WTC11 (cell line): Measurements from ENCODE around the gene ZNF574. TPM values are rescaled to one million over a fixed set of nuclear protein-coding genes. Genes with fewer than 3 reads are reported as not detected.

ENCODE experiments used
- ATAC-seq: fragments of 200-7000 bp; cut with Tn5 transposase; 2 replicates; pipeline ENCODE4 v1.10.0; 2021; ENCODE audit warnings: mild to moderate bottlenecking, moderate library complexity
- CTCF ChIA-PET: fragments of 300-600 bp; sonication (Branson Sonifier 250); formaldehyde crosslinking; loops from one replicate; lab custom pipeline; 2021; ENCODE audit warnings: antibody characterized with exemption; lab: Charles Lee
- POLR2A ChIA-PET: fragments of 350-600 bp; sonication (Branson Sonifier 250); formaldehyde crosslinking; loops from one replicate; lab custom pipeline; 2021; ENCODE audit warnings: antibody characterized with exemption; lab: Charles Lee
- DNase-seq: peaks from one replicate; pipeline ENCODE4 v3.0.0; 2021; ENCODE audit warnings: low spot score
- H3K27ac Mint-ChIP-seq: 2 replicates; pipeline ENCODE4 v1.8.0; 2021; ENCODE audit warnings: mixed read lengths
- H3K27me3 Mint-ChIP-seq: 2 replicates; pipeline ENCODE4 v1.8.0; 2021; ENCODE audit warnings: low read depth, mild to moderate bottlenecking, moderate library complexity, mixed read lengths
- H3K36me3 Mint-ChIP-seq: 2 replicates; pipeline ENCODE4 v1.8.0; 2021; ENCODE audit warnings: mixed read lengths
- H3K4me1 Mint-ChIP-seq: 2 replicates; pipeline ENCODE4 v1.8.0; 2022; ENCODE audit warnings: mixed read lengths
- H3K4me3 Mint-ChIP-seq: 2 replicates; pipeline ENCODE4 v1.8.0; 2021; ENCODE audit warnings: mild to moderate bottlenecking, moderate library complexity, mixed read lengths
- H3K9me3 Mint-ChIP-seq: 2 replicates; pipeline ENCODE4 v1.8.0; 2021; ENCODE audit warnings: mixed read lengths
- AR ChIP-seq: fragments of 250-450 bp; sonication (Bioruptor Pico); IDR thresholded peaks from 2 replicates; pipeline ENCODE4 v1.9.0; 2021; ENCODE audit warnings: mild to moderate bottlenecking
- ELF4 ChIP-seq: sonication (generic); formaldehyde crosslinking; IDR thresholded peaks from 2 replicates; pipeline ENCODE4 v1.8.1; 2022; ENCODE audit warnings: low read depth, mild to moderate bottlenecking, moderate library complexity, missing genetic modification reagents
- FOXJ3 ChIP-seq: sonication (generic); formaldehyde crosslinking; IDR thresholded peaks from 2 replicates; pipeline ENCODE4 v1.9.0; 2021; ENCODE audit warnings: missing genetic modification reagents, mild to moderate bottlenecking, borderline replicate concordance
- GABPB1 ChIP-seq: sonication (generic); formaldehyde crosslinking; IDR thresholded peaks from 2 replicates; pipeline ENCODE4 v1.8.1; 2023; ENCODE audit warnings: mild to moderate bottlenecking, missing genetic modification reagents
- HMGXB4 ChIP-seq: sonication (generic); formaldehyde crosslinking; IDR thresholded peaks from 2 replicates; pipeline ENCODE4 v1.8.1; 2023; ENCODE audit warnings: mild to moderate bottlenecking, moderate library complexity, missing genetic modification reagents
- JAZF1 ChIP-seq: fragments of 250-450 bp; sonication (Bioruptor Pico); IDR thresholded peaks from 2 replicates; pipeline ENCODE4 v1.9.0; 2021; ENCODE audit warnings: moderate library complexity, mild to moderate bottlenecking, inconsistent platforms
- NFYB ChIP-seq: sonication (generic); formaldehyde crosslinking; conservative IDR thresholded peaks from 2 replicates; pipeline ENCODE4 v1.8.0; 2022; ENCODE audit warnings: low read depth, missing genetic modification reagents
- NR3C1 ChIP-seq: sonication (generic); formaldehyde crosslinking; conservative IDR thresholded peaks from 2 replicates; pipeline ENCODE4 v1.8.1; 2023; ENCODE audit warnings: low read depth, mild to moderate bottlenecking, missing genetic modification reagents
- SP1 ChIP-seq: sonication (generic); formaldehyde crosslinking; conservative IDR thresholded peaks from 2 replicates; pipeline ENCODE4 v1.8.1; 2022; ENCODE audit warnings: missing genetic modification reagents
- TEAD4 ChIP-seq: sonication (generic); formaldehyde crosslinking; IDR thresholded peaks from 2 replicates; pipeline ENCODE4 v1.8.0; 2022; ENCODE audit warnings: mild to moderate bottlenecking, missing genetic modification reagents
- ZBTB21 ChIP-seq: sonication (generic); formaldehyde crosslinking; IDR thresholded peaks from 2 replicates; pipeline ENCODE4 v1.8.1; 2023; ENCODE audit warnings: mild to moderate bottlenecking, missing genetic modification reagents, borderline replicate concordance
- ZNF232 ChIP-seq: sonication (generic); formaldehyde crosslinking; IDR thresholded peaks from 2 replicates; pipeline ENCODE4 v1.8.0; 2022; ENCODE audit warnings: mild to moderate bottlenecking, missing genetic modification reagents
- ZNF263 ChIP-seq: sonication (generic); formaldehyde crosslinking; IDR thresholded peaks from 2 replicates; pipeline ENCODE4 v1.8.1; 2022; ENCODE audit warnings: low read depth, mild to moderate bottlenecking, moderate library complexity, missing genetic modification reagents
- ZNF671 ChIP-seq: fragments of 250-450 bp; sonication (Bioruptor Pico); IDR thresholded peaks from 2 replicates; pipeline ENCODE4 v1.8.0; 2021; ENCODE audit warnings: mild to moderate bottlenecking
- ZSCAN18 ChIP-seq: fragments of 250-450 bp; sonication (Bioruptor Pico); IDR thresholded peaks from 2 replicates; pipeline ENCODE4 v2.1.2; 2022; ENCODE audit warnings: mild to moderate bottlenecking, moderate library complexity
- total RNA-seq: library from RNA; stranded (reverse); gene quantifications from 3 replicates; pipeline ENCODE4 v1.2.3, GENCODE V29; 2021
- TF ChIP-seq, protein P1 (sequence below): sonication (generic); formaldehyde crosslinking; IDR thresholded peaks from 2 replicates; pipeline ENCODE4 v1.8.0; 2023; ENCODE audit warnings: mild to moderate bottlenecking, missing genetic modification reagents
- TF ChIP-seq, protein P2 (sequence below): fragments of 250-450 bp; sonication (Bioruptor Pico); IDR thresholded peaks from 2 replicates; pipeline ENCODE4 v1.9.0; 2021; ENCODE audit warnings: mild to moderate bottlenecking
- TF ChIP-seq, protein P3 (sequence below): sonication (generic); formaldehyde crosslinking; IDR thresholded peaks from 2 replicates; pipeline ENCODE4 v1.8.1; 2023; ENCODE audit warnings: mild to moderate bottlenecking, missing genetic modification reagents, moderate library complexity

The ZNF574 gene
- total RNA-seq, 1 experiment from 2014 or later, result 30.6 TPM

DNA sequence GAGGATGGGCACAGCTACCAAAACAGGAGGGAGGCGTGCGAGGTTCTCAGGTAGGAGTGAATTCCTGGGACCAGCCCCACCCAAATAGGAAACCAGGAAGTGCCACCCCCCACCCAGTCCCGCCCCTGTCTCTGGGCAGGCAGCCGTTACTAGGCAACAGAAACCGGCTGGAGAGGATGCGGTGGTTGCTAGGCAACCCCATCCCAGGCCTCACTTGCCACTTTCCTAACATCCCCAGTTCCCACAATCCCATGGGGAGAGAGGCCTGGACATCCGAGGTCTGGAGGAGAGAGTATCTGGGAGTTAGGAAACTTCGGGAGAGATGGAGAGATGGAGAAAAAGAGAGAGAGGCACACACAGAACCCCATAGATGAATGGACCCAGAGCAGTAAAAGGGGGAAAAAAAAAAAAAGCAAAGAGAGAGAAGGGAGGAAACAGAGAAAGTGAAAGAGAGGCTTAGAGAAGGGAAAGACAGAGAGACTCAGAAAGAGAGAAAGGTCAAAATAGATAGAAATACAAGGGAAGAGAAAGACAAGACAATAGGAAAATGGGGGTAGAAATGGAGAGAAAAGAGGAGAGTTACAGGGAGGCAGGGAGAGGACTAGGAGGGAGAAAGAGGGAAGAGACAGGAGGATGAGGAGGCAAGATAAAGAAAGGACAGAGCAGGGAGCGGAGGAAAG is 9.8 kb upstream of the ZNF574 start:
- TF ChIP-seq NR3C1 (CRISPR knock-in tag) (no peak), SP1 (CRISPR knock-in tag) (no peak), ZBTB21 (CRISPR knock-in tag) (no peak)
- TF ChIP-seq, all 79 proteins: peak for 0
- Mint-ChIP-seq H3K9me3 (no peaks in the 10 kb centered on the region), H3K27me3 (no peaks in the 10 kb centered on the region), H3K27ac (no peak overlapping the region), H3K36me3 (peaks cover 37% of the 10 kb centered on the region), H3K4me3 (no peak overlapping the region), H3K4me1 (peaks cover 9% of the 10 kb centered on the region)
- DNase-seq (peak; percentile 63), ATAC-seq (peak; percentile 12)
- ChIA-PET CTCF (interaction anchor here (0.9 to 2.5 kb wide), 5 partner anchors 15 to 45 kb away, joined by 3 to 15 read pairs (median 4); no protein-coding TSS in a partner anchor), POLR2A (no interaction called here)

DNA sequence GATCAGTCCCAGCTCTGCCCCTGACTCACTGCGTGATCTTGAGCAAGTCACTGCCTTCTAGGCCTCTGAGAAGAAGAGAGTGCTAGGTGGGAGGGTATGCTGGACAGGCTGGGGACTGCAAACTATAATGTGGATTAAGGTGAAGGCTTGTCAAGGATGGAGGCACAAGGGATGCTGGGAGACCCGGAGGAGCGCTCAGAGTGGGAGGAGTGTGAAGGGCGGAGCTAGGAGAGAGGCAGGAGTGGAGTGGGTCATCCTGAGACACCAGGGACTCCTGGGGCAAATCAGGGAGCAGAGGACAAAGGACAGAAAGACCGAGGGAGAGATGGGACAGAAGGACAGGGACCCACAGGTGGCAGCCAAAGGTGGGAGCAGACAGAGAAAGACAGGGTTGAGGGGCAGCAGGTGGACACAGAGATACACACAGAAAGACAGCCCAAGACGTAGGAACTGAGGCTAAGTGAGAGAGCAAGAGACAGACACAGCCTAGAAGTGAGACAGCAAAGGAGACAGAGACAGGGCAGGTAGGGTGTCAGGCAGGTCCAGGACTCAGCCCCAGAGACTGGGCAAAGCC is 8.6 kb upstream of the ZNF574 start:
- no peak for DNase-seq
- Mint-ChIP-seq H3K4me3 (no peak overlapping the region), H3K36me3 (peaks cover 25% of the 10 kb centered on the region), H3K27me3 (no peaks in the 10 kb centered on the region), H3K27ac (no peak overlapping the region), H3K4me1 (peaks cover 11% of the 10 kb centered on the region), H3K9me3 (no peaks in the 10 kb centered on the region)
- ATAC-seq, result no peak
- no peak for TF ChIP-seq ZNF263
- TF ChIP-seq, protein P1, sequence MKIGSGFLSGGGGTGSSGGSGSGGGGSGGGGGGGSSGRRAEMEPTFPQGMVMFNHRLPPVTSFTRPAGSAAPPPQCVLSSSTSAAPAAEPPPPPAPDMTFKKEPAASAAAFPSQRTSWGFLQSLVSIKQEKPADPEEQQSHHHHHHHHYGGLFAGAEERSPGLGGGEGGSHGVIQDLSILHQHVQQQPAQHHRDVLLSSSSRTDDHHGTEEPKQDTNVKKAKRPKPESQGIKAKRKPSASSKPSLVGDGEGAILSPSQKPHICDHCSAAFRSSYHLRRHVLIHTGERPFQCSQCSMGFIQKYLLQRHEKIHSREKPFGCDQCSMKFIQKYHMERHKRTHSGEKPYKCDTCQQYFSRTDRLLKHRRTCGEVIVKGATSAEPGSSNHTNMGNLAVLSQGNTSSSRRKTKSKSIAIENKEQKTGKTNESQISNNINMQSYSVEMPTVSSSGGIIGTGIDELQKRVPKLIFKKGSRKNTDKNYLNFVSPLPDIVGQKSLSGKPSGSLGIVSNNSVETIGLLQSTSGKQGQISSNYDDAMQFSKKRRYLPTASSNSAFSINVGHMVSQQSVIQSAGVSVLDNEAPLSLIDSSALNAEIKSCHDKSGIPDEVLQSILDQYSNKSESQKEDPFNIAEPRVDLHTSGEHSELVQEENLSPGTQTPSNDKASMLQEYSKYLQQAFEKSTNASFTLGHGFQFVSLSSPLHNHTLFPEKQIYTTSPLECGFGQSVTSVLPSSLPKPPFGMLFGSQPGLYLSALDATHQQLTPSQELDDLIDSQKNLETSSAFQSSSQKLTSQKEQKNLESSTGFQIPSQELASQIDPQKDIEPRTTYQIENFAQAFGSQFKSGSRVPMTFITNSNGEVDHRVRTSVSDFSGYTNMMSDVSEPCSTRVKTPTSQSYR (CRISPR knock-in tag), result no peak
- no peak for TF ChIP-seq NFYB (CRISPR knock-in tag)
- no peak for TF ChIP-seq ELF4 (CRISPR knock-in tag)
- no peak for TF ChIP-seq AR (CRISPR knock-in tag)
- TF ChIP-seq ZSCAN18 (CRISPR knock-in tag), result no peak
- TF ChIP-seq JAZF1 (CRISPR knock-in tag), result no peak
- no peak for TF ChIP-seq GABPB1
- TF ChIP-seq ZNF232, result no peak
- POLR2A ChIA-PET, result no interaction called here
- CTCF ChIA-PET, result interaction anchor here (2.5 kb wide), 1 partner anchor 33 kb away, joined by 15 read pairs; no protein-coding TSS in a partner anchor

DNA sequence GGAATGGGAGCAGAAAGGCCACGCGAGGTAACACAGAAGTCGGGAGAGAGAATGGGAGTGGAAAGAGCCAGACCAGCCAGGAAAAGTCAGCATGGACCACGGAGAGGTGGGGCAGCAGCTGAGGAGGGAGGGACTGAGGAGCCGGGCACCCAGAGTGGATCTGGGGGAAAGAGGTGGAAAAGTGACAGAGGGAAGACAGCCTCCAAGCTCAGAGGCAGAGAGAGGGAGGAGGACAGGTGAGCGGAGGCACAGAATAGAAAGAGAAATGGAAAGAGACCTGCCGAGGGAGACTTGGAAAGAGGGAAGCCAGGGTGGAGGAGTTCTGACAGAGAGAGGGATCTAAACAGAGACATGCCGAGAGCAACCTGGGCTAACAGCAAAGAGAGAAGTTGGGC is 7.6 kb upstream of the ZNF574 start:
- Mint-ChIP-seq H3K27ac (no peak overlapping the region), H3K4me1 (peaks cover 17% of the 10 kb centered on the region), H3K9me3 (no peaks in the 10 kb centered on the region), H3K36me3 (peaks cover 17% of the 10 kb centered on the region), H3K4me3 (no peak overlapping the region), H3K27me3 (no peaks in the 10 kb centered on the region)
- POLR2A ChIA-PET, result no interaction called here
- CTCF ChIA-PET, result interaction anchor here (0.9 to 2.5 kb wide), 4 partner anchors 34 to 174 kb away, joined by 3 to 15 read pairs (median 4); partner anchors contain the start of gene GSK3A
- DNase-seq (no peak), ATAC-seq (no peak)
- TF ChIP-seq ZBTB21 (CRISPR knock-in tag) (no peak), ZNF671 (CRISPR knock-in tag) (no peak), FOXJ3 (CRISPR knock-in tag) (no peak), TEAD4 (CRISPR knock-in tag) (no peak), GABPB1 (no peak), HMGXB4 (CRISPR knock-in tag) (no peak)
- TF ChIP-seq, protein P2, sequence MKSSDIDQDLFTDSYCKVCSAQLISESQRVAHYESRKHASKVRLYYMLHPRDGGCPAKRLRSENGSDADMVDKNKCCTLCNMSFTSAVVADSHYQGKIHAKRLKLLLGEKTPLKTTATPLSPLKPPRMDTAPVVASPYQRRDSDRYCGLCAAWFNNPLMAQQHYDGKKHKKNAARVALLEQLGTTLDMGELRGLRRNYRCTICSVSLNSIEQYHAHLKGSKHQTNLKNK (CRISPR knock-in tag), result no peak
- TF ChIP-seq, protein P3, sequence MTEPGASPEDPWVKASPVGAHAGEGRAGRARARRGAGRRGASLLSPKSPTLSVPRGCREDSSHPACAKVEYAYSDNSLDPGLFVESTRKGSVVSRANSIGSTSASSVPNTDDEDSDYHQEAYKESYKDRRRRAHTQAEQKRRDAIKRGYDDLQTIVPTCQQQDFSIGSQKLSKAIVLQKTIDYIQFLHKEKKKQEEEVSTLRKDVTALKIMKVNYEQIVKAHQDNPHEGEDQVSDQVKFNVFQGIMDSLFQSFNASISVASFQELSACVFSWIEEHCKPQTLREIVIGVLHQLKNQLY (CRISPR knock-in tag), result no peak
